ENCODE measurements around the gene VPS51. TPM values are rescaled to one million over a fixed set of nuclear protein-coding genes. Genes with fewer than 3 reads are reported as not detected.

Gene VPS51
- total RNA-seq, 1 donor from 2014 or later = 94.3 TPM

- Mint-ChIP-seq H3K36me3 (ENCODE audit: low read depth) (no peaks in the 10 kb centered on the region), H3K27ac (ENCODE audit: unreplicated experiment) (no peak overlapping the region), H3K4me3 (no peak overlapping the region), H3K4me1 (peaks cover 2% of the 10 kb centered on the region), H3K27me3 (ENCODE audit: low read depth) (no peaks in the 10 kb centered on the region), H3K9me3 (no peaks in the 10 kb centered on the region)
- TF ChIP-seq CTCF (conservative IDR thresholded peaks at IDR 0.05) = peak; percentile 42
- DNase-seq (ENCODE audit: low read depth, low spot score) = no peak
Measured at GRCh38 chr11:65100674-65101350, 4.8 kb downstream of the VPS51 start.

DNA sequence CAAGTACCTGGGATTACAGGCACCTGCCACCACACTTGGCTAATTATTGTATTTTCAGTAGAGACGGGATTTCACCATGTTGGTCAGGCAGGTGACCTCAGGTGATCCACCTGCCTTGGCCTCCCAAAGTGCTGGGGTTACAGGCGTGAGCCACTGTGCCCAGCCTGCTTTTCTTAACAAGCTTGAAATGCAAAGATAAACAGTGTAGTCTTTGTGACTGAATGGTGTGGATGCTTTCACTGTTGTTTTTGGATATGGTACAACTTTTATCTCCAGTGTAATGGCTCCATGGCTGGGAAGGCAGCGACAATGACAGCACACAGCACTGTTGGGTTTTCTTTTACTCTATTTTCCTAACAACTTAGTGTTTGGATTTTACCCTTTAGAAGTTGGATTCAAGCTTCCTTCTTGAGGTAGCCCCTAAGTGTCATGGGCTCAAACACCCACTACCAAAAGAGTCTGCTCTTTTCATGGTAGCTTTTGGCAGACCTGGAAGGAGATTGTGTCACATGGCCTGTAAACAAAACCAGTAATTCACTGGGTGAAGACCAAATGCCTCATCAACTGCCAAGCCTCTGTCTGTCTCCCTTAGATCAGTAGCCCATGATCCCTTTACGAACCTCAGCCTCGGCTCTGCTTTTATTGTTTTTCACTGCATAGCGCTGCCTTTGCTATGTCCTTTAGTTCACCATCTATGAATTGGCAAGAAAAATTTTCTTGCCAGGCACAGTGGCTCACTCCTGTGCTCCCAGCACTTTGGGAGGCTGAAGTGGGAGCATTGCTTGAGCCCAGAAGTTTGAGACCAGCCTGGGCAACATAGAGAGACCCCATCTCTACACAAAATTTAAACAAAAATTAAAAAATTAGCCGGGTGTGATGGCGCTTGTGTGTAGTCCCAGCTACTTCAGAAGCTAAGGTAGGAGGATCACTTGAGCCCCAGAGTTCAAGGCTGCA is 6.4 kb downstream of the VPS51 start:
- Mint-ChIP-seq H3K9me3 (no peaks in the 10 kb centered on the region), H3K27ac (ENCODE audit: unreplicated experiment) (no peak overlapping the region), H3K36me3 (ENCODE audit: low read depth) (peaks cover 3% of the 10 kb centered on the region), H3K4me1 (no peaks in the 10 kb centered on the region), H3K4me3 (no peak overlapping the region), H3K27me3 (ENCODE audit: low read depth) (no peaks in the 10 kb centered on the region)
- TF ChIP-seq CTCF (conservative IDR thresholded peaks at IDR 0.05) = no peak
- no peak for DNase-seq (ENCODE audit: low read depth, low spot score)

DNA sequence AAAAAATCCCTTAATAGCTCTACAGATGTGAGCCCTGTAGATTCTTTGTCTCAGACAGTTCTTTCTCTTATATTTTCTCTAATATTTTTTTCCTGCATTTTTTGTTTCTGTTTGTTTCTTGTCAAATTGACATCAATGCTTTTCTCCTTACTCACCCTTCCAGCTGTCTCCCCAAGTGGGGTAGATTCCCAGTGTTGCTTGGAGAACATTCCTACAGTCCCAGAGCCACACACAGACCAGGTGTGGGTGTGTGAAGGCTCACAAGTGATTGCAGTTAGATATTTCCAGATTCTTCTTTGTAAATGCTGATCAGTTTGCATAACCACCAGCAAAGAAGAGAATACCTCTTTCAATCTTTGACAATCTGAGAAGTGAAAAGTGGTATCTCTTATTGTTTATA is 7.5 kb downstream of the VPS51 start:
- H3K9me3 Mint-ChIP-seq = no peaks in the 10 kb centered on the region
- no peak overlapping the region for H3K27ac Mint-ChIP-seq (ENCODE audit: unreplicated experiment)
- H3K4me1 Mint-ChIP-seq = no peaks in the 10 kb centered on the region
- peaks cover 3% of the 10 kb centered on the region for H3K36me3 Mint-ChIP-seq (ENCODE audit: low read depth)
- no peak overlapping the region for H3K4me3 Mint-ChIP-seq
- no peak for TF ChIP-seq CTCF (conservative IDR thresholded peaks at IDR 0.05)
- no peaks in the 10 kb centered on the region for H3K27me3 Mint-ChIP-seq (ENCODE audit: low read depth)
- DNase-seq (ENCODE audit: low read depth, low spot score) = no peak

- TF ChIP-seq CTCF (conservative IDR thresholded peaks at IDR 0.05) = no peak
- no peaks in the 10 kb centered on the region for H3K4me1 Mint-ChIP-seq
- H3K36me3 Mint-ChIP-seq (ENCODE audit: low read depth) = peaks cover 3% of the 10 kb centered on the region
- no peak overlapping the region for H3K4me3 Mint-ChIP-seq
- H3K27ac Mint-ChIP-seq (ENCODE audit: unreplicated experiment) = peak overlapping the region; percentile 82
- DNase-seq (ENCODE audit: low read depth, low spot score) = no peak
- H3K9me3 Mint-ChIP-seq = no peaks in the 10 kb centered on the region
- no peaks in the 10 kb centered on the region for H3K27me3 Mint-ChIP-seq (ENCODE audit: low read depth)
Measured at GRCh38 chr11:65104628-65105027, 8.6 kb downstream of the VPS51 start.

DNA sequence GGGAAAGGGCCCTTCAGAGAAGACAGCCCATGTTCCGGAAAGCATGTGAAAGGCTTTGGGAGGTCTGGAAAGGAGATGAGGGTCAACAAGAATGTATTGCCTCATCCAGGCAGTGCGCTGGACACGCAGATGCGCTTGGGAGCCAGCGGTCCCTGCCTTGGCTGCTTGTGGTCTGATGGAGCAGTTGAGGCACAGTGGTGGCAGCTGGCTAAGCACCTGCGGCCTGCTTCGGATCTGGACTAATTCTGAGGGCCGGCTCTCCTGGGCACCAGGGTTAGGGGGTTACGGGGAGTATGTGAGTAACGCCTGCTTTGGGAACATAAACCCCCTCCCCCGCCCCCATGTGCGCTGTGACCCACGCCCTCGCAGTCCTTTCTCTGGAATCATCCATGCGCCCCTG is 11.1 kb downstream of the VPS51 start:
- Mint-ChIP-seq H3K9me3 (no peaks in the 10 kb centered on the region), H3K4me3 (peak overlapping the region; percentile 45), H3K4me1 (peaks cover 14% of the 10 kb centered on the region), H3K27ac (ENCODE audit: unreplicated experiment) (no peak overlapping the region), H3K36me3 (ENCODE audit: low read depth) (peaks cover 3% of the 10 kb centered on the region), H3K27me3 (ENCODE audit: low read depth) (peaks cover 4% of the 10 kb centered on the region)
- no peak for TF ChIP-seq CTCF (conservative IDR thresholded peaks at IDR 0.05)
- no peak for DNase-seq (ENCODE audit: low read depth, low spot score)

All from neural crest cell (in vitro differentiated cells).